Thyroid gland (tissue), 4 donors: ENCODE data around the gene GRK1. TPM values are rescaled to one million over a fixed set of nuclear protein-coding genes. Genes with fewer than 3 reads are reported as not detected.

ENCODE experiments used
- DNase-seq, 2 donors: peaks; one replicate each; pipeline ENCODE4 v3.0.0-alpha.2; 2019
- H3K27ac ChIP-seq, 3 donors: fragments of 200-600 bp; sonication (generic); 1 replicate in 2 of 3; 2 replicates in 1 of 3; pipeline ENCODE4 v1.5.1; 2016 to 2019; ENCODE audit warnings: mild to moderate bottlenecking in 1 of 3, moderate library complexity in 1 of 3
- H3K27me3 ChIP-seq: fragments of 200-600 bp; sonication (generic); one replicate; pipeline ENCODE4 v1.5.1; 2019
- H3K36me3 ChIP-seq, 2 donors: fragments of 200-600 bp; sonication (generic); one replicate each; pipeline ENCODE4 v1.5.1; 2016 to 2019
- H3K4me1 ChIP-seq, 2 donors: fragments of 200-600 bp; sonication (generic); one replicate each; pipeline ENCODE4 v1.5.1; 2017 to 2019
- H3K4me3 ChIP-seq, 3 donors: fragments of 200-600 bp; sonication (generic); replicated peaks in 1 of 3; 1 replicate in 2 of 3; 2 replicates in 1 of 3; pipeline ENCODE4 v1.5.1; 2016; ENCODE audit warnings: mild to moderate bottlenecking in 1 of 3
- H3K9me3 ChIP-seq: fragments of 200-600 bp; sonication (generic); one replicate; pipeline ENCODE4 v1.5.1; 2017
- POLR2A ChIP-seq, 2 donors: fragments of 450-650 bp; IDR thresholded peaks; one replicate each; pipeline ENCODE4 v1.6.1; 2017; ENCODE audit warnings: antibody characterized with exemption in 2 of 2, mild to moderate bottlenecking in 2 of 2, moderate library complexity in 1 of 2
- WGBS, 2 donors: methylation state at CpG; one replicate each; pipeline ENCODE4 v1.1.5; 2017; 5-methylcytosine and 5-hydroxymethylcytosine counted together
- intact Hi-C: fragments of 100-400 bp; cut with DNase I; formaldehyde crosslinking; loops from one replicate; pipeline ENCODE4 v1.15.1; 2023
- total RNA-seq, 4 donors: library from RNA; depleted of rRNA; stranded (reverse); fragments of >200 nt; gene quantifications; one replicate each; pipeline ENCODE4 v1.2.3, GENCODE V29; 2016
- TF ChIP-seq, protein P1 (sequence below), 6 experiments: fragments of 200-600 bp in 3 of 6; fragments of 450-650 bp in 3 of 6; sonication (generic) in 3 of 6; IDR thresholded peaks; one replicate each; pipeline ENCODE4 v1.5.1; 2016 to 2019; ENCODE audit warnings: antibody characterized with exemption in 6 of 6, mild to moderate bottlenecking in 2 of 6, inconsistent platforms in 1 of 6, moderate library complexity in 1 of 6

GRK1 gene
- total RNA-seq, 4 donors from 2014 or later: 2.0 to 17.9 (median 2.7) TPM

DNA sequence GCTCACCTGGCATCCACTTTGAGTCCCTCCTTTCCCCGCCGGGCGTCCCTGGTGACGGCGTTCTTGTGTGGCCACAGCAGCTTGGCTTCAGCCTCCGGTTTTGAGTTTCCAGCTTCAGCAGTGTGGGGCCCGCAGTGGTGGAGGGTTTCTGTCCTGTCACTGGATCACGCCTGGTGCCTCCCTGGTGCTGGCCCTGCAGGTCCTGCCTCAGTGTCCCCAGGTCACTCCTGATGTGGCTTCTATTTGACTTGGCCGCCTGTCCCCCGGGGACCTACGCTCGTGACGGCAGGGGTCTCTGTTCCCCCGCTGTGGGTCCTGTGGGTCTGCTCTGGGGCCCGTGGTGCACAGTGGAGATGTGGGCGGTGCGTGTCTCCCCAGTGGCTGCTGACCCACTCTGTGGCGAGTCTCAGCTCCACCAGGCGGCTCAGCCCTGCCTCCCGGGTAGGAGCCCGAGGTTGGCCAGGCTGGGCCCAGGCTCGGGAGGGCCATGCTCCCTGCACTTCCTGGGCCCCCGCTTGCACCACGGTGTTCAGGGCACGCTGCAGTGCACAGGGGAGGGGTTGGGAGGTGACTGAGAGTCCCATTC lies 10.9 kb upstream of the GRK1 start:
- TF ChIP-seq, protein P1, sequence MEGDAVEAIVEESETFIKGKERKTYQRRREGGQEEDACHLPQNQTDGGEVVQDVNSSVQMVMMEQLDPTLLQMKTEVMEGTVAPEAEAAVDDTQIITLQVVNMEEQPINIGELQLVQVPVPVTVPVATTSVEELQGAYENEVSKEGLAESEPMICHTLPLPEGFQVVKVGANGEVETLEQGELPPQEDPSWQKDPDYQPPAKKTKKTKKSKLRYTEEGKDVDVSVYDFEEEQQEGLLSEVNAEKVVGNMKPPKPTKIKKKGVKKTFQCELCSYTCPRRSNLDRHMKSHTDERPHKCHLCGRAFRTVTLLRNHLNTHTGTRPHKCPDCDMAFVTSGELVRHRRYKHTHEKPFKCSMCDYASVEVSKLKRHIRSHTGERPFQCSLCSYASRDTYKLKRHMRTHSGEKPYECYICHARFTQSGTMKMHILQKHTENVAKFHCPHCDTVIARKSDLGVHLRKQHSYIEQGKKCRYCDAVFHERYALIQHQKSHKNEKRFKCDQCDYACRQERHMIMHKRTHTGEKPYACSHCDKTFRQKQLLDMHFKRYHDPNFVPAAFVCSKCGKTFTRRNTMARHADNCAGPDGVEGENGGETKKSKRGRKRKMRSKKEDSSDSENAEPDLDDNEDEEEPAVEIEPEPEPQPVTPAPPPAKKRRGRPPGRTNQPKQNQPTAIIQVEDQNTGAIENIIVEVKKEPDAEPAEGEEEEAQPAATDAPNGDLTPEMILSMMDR (IDR thresholded peaks at IDR 0.05): no peak
- no peak for TF ChIP-seq POLR2A (IDR thresholded peaks at IDR 0.05)
- no peaks in the 10 kb centered on the region for H3K9me3 ChIP-seq
- H3K36me3 ChIP-seq: no peaks in the 10 kb centered on the region
- H3K4me1 ChIP-seq: peaks cover 3 to 5% of the 10 kb centered on the region in 2 donors
- no peak for DNase-seq
- intact Hi-C loops: no loop called here
- H3K4me3 ChIP-seq: no peak overlapping the region
- no peak overlapping the region for H3K27ac ChIP-seq
- 87 to 100% methylated on average over 2 to 9 of the region's 25 CpGs for WGBS, 2 donors
- no peaks in the 10 kb centered on the region for H3K27me3 ChIP-seq

DNA sequence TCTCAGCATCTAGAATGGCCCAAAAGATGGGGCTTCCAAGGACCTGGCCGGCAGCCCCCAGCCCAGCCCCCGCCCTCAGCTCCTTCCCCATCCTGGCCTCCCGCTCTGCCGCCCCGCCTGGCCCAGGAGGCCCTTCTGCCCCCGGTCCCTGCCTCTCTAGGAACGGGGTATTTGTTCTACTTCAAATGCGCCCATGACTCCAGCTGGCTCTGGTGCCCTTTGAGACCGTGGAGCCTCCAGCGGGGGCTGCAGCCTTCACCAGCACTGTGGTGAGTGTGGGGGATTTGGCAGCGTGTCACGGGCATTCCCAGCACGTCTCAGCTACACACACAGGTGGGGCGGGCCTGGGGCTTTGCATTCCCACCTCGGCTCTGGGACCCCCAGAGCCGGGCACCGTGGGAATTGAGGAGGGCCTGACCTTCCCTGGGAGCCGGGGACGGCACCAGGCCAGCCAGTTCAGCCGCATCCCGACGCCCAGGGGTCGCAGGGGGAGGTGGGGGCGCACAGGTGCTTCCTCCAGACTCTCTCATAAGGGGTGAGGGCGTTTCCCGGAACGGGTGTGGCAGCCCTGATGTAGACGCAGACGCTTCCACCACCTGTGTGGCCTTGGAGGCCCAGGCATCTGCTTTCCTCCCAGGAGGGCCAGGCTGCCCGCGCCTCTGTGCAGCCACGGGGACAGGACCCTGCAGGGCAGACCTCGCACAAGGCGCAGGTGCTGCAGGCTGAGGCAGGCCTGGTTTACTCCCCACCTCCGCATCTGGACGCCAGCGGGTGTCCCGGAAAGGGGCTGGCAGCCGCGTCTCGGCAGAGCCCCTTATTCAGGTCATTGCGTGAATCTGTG lies 10.0 kb upstream of the GRK1 start:
- Histone ChIP-seq H3K4me3 (no peak overlapping the region), H3K9me3 (no peaks in the 10 kb centered on the region), H3K27me3 (no peaks in the 10 kb centered on the region), H3K36me3 (no peaks in the 10 kb centered on the region), H3K4me1 (no peaks in the 10 kb centered on the region), H3K27ac (no peak overlapping the region)
- no peak for DNase-seq
- WGBS, 2 donors: 89 to 92% methylated on average over 25 to 27 of the region's 42 CpGs
- intact Hi-C loops: no loop called here
- TF ChIP-seq, protein P1 (IDR thresholded peaks at IDR 0.05): no peak
- TF ChIP-seq POLR2A (IDR thresholded peaks at IDR 0.05): no peak

DNA sequence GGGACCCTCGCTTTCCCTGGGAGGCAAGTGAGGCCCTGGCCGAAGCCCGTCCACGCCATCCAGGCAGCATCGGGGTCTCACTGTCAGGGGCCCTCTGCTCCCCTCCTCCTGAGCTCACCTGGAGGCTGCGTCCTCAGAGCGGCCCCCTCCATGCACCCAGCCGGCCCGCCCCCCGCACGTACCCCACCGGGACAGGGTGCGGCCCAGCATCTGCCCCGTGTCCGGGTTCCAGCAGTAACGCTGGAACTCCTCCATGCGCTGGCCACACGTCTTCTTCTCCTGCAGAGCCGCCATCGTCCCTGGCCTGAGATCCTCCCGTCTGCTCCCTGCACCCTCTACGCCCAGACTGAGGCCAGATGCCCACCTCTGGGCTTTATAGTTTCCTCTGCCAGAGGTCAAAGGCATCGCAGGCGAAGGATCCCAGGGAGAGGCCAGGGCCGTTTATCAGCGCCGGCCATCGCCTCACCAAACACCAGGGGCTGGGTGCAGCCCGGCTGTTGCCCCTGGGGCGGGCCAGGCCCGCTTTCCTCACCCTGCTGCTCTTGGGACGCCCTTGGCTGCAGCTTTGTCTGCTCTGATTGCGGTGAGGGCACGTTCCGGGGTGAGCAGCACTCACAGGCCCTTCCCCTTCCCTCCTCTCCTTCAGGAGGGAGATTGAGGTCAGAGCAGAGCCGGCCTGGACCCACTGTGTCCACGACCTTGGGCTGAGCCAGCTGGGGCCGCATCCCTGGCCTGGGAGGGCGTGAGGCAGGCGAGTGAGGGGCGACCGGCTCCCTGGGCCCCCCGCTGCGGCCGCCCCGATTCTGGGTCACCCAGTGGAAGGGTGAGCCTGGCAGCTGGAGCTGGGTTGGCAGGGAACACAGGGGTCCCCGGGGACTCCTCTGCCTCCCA lies 8.9 kb upstream of the GRK1 start, which contains the start of gene ATP4B:
Gene ATP4B, minus strand, starts transcription at position 348 of the 891 bp plus-strand sequence. Its CDS starts 54 bp downstream, at position 294.
- no peak within 1 kb of the TSS for H3K27ac ChIP-seq
- H3K27me3 ChIP-seq: no peaks in the 10 kb centered on the region
- TF ChIP-seq, protein P1 (IDR thresholded peaks at IDR 0.05): no peak
- no peak for TF ChIP-seq POLR2A (IDR thresholded peaks at IDR 0.05)
- H3K9me3 ChIP-seq: no peaks in the 10 kb centered on the region
- WGBS, 2 donors: 90 to 92% methylated on average over 28 to 32 of the region's 47 CpGs
- H3K36me3 ChIP-seq: no peaks in the 10 kb centered on the region
- DNase-seq: no peak
- no peaks in the 10 kb centered on the region for H3K4me1 ChIP-seq
- intact Hi-C loops: no loop called here
- H3K4me3 ChIP-seq: no peak within 1 kb of the TSS

DNA sequence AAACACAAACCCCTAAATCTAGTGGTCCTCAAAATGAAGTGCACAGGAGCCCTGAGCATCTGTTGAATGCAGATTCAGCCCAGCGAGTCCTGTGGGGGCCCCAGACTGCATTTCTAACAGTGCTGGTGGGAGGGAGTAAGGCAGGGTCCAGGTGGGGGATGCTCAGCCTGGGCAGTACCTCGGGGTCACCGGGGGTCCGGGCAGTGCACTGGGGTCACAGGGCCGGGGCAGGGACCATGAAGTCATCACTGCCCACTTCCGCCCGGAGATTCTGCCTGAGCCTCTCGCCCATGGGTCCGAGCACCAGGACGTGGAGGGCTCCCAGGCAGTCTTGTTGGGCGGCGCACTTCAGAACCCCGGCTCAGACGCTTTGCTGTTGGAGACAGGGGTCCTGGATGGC lies 8.2 kb upstream of the GRK1 start:
- no peak for DNase-seq
- Histone ChIP-seq H3K36me3 (no peaks in the 10 kb centered on the region), H3K27me3 (no peaks in the 10 kb centered on the region), H3K27ac (no peak overlapping the region), H3K4me1 (no peaks in the 10 kb centered on the region), H3K9me3 (no peaks in the 10 kb centered on the region), H3K4me3 (no peak overlapping the region)
- TF ChIP-seq POLR2A (IDR thresholded peaks at IDR 0.05): no peak
- TF ChIP-seq, protein P1 (IDR thresholded peaks at IDR 0.05): no peak
- intact Hi-C loops: no loop called here
- 84 to 90% methylated on average over 12 to 13 of the region's 14 CpGs for WGBS, 2 donors
